ENCODE data around the gene RPA3. TPM values are rescaled to one million over a fixed set of nuclear protein-coding genes. Genes with fewer than 3 reads are reported as not detected.

The RPA3 gene
- total RNA-seq, 1 donor from 2014 or later: 39.6 TPM

GRCh38 chr7:7732621-7733281 lies 14.3 kb upstream of the RPA3 start:
- TF ChIP-seq CTCF (IDR thresholded peaks at IDR 0.05; ENCODE audit: unreplicated experiment): no peak
- H3K9me3 Mint-ChIP-seq (ENCODE audit: low read depth): no peaks in the 10 kb centered on the region
- no peak for DNase-seq (ENCODE audit: low spot score, unreplicated experiment)
- peaks cover 23% of the 10 kb centered on the region for H3K4me1 Mint-ChIP-seq (ENCODE audit: low read depth)
- no peaks in the 10 kb centered on the region for H3K36me3 Mint-ChIP-seq (ENCODE audit: insufficient read depth)
- H3K4me3 Mint-ChIP-seq (ENCODE audit: low read depth): no peak overlapping the region
- H3K27me3 Mint-ChIP-seq: no peaks in the 10 kb centered on the region
- H3K27ac Mint-ChIP-seq: no peak overlapping the region

- H3K27me3 Mint-ChIP-seq: no peaks in the 10 kb centered on the region
- peaks cover 3% of the 10 kb centered on the region for H3K36me3 Mint-ChIP-seq (ENCODE audit: insufficient read depth)
- H3K4me1 Mint-ChIP-seq (ENCODE audit: low read depth): peaks cover 18% of the 10 kb centered on the region
- no peak for DNase-seq (ENCODE audit: low spot score, unreplicated experiment)
- no peak overlapping the region for H3K4me3 Mint-ChIP-seq (ENCODE audit: low read depth)
- H3K27ac Mint-ChIP-seq: no peak overlapping the region
- H3K9me3 Mint-ChIP-seq (ENCODE audit: low read depth): peaks cover 5% of the 10 kb centered on the region
- TF ChIP-seq CTCF (IDR thresholded peaks at IDR 0.05; ENCODE audit: unreplicated experiment): no peak
These were observed 13.3 kb upstream of the RPA3 start for GRCh38 chr7:7731732-7732131.

DNA sequence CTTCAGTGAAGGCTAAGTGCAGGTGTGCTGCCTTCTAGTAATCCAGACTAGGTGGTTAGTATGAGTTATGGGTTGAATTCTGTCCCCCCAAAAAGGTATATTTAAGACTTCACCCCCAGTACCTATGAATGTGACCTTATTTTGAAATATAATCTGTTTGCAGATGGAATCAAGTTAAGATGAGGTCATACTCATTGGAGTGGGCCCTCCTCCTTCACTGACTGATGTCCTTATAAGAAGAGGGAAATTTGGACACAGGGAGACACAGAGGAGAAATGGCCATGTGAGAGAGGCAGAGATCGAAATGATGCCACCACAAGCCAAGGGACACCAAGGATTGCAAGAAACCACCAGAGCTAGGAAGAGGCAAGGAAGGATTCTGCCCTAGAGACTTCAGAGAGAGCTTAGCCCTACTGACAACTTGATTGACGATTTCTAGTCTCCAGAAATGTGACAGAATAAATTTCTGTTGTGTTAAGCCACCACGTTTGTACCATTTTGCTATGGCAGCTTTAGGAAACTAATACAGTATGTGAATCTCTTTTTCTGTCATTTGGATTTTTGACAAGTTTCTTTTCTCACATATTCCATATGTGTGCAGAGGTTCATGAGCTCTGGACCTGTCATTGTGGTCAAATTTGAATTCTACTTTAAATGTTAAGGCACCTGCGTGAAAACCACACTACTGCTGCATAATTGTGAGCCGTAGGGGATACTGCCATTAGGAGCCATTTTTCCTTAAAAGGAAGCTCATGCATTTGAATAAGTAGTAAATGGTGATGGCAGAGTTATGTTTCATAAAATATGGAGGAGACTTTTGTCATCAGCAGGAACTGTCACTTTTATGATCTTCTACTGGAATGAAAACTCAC lies 2.6 kb upstream of the RPA3 start:
- no peak overlapping the region for H3K4me3 Mint-ChIP-seq (ENCODE audit: low read depth)
- no peak for TF ChIP-seq CTCF (IDR thresholded peaks at IDR 0.05; ENCODE audit: unreplicated experiment)

DNA sequence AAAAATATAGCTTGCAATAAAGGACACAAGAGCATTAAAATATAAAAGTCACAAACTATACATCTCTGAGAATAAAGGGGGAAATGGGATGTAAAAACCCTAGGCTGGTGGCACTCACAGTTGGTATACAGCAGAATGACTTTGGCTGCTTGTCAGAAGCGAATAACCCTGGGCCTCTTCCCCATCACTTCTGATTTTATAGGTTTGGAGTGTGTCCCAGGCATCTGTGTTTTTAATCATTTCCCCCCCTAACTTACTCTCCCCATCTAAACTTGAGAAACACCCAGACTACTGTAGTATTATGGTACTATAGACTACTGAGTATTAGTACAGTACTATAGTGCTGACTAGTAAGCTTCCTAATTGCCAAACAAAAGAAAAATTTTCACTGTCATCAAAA lies 1.8 kb upstream of the RPA3 start:
- TF ChIP-seq CTCF (IDR thresholded peaks at IDR 0.05; ENCODE audit: unreplicated experiment): no peak
- H3K4me1 Mint-ChIP-seq (ENCODE audit: low read depth): no peaks in the 10 kb centered on the region
- peaks cover 4% of the 10 kb centered on the region for H3K36me3 Mint-ChIP-seq (ENCODE audit: insufficient read depth)
- H3K9me3 Mint-ChIP-seq (ENCODE audit: low read depth): peaks cover 2% of the 10 kb centered on the region
- DNase-seq (ENCODE audit: low spot score, unreplicated experiment): no peak
- H3K4me3 Mint-ChIP-seq (ENCODE audit: low read depth): no peak overlapping the region
- no peaks in the 10 kb centered on the region for H3K27me3 Mint-ChIP-seq
- no peak overlapping the region for H3K27ac Mint-ChIP-seq

More for the DNA sequence above, 2.6 kb upstream of the RPA3 start:
- H3K36me3 Mint-ChIP-seq (ENCODE audit: insufficient read depth): peaks cover 7% of the 10 kb centered on the region
- no peak overlapping the region for H3K27ac Mint-ChIP-seq
- DNase-seq (ENCODE audit: low spot score, unreplicated experiment): no peak
- no peaks in the 10 kb centered on the region for H3K4me1 Mint-ChIP-seq (ENCODE audit: low read depth)
- peaks cover 2% of the 10 kb centered on the region for H3K9me3 Mint-ChIP-seq (ENCODE audit: low read depth)
- H3K27me3 Mint-ChIP-seq: no peaks in the 10 kb centered on the region

DNA sequence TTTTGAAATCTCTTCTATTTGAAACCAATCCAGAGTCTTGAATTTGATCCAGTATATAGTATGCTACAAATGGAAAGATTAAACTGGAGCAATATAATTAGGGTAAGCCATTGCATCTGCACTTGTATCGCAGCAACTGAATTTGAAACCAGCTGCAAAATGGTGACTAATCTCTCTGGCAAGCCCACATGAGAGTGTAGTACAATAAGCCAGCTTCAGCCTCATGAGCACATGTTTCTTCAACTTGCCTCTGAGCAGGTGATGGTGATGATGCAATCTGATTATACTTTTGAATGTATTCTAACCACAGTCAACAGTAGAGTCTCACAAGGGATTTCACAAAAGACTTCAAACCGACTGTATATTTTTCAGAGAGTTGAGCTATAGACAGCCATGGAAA lies 829 bp upstream of the RPA3 start:
- peaks cover 3% of the 10 kb centered on the region for H3K4me1 Mint-ChIP-seq (ENCODE audit: low read depth)
- H3K9me3 Mint-ChIP-seq (ENCODE audit: low read depth): peaks cover 2% of the 10 kb centered on the region
- TF ChIP-seq CTCF (IDR thresholded peaks at IDR 0.05; ENCODE audit: unreplicated experiment): no peak
- H3K36me3 Mint-ChIP-seq (ENCODE audit: insufficient read depth): peaks cover 4% of the 10 kb centered on the region
- H3K27me3 Mint-ChIP-seq: no peaks in the 10 kb centered on the region
- H3K4me3 Mint-ChIP-seq (ENCODE audit: low read depth): no peak overlapping the region
- DNase-seq (ENCODE audit: low spot score, unreplicated experiment): no peak
- H3K27ac Mint-ChIP-seq: no peak overlapping the region
